Measurements from ENCODE around the gene DYNC1LI1.

GRCh38 chr3:32498252-32498651 lies 72.4 kb downstream of the DYNC1LI1 start:
- TF ChIP-seq EP300 (conservative IDR thresholded peaks at IDR 0.05; ENCODE audit: poor library complexity, severe bottlenecking) (no peak), CTCF (IDR thresholded peaks at IDR 0.05; ENCODE audit: poor library complexity, severe bottlenecking) (no peak), SMC3 (conservative IDR thresholded peaks at IDR 0.05; ENCODE audit: poor library complexity) (no peak), TAF1 (IDR thresholded peaks at IDR 0.05; ENCODE audit: low read depth) (no peak)

All from neural cell (in vitro differentiated cells).